ENCODE results near the gene ART1.
"Not testable (repeated sequence)": the region's sequence is repeated elsewhere in the genome, so short reads cannot be mapped to it uniquely, and the experiment has no call there.

The ART1 gene, protein sequence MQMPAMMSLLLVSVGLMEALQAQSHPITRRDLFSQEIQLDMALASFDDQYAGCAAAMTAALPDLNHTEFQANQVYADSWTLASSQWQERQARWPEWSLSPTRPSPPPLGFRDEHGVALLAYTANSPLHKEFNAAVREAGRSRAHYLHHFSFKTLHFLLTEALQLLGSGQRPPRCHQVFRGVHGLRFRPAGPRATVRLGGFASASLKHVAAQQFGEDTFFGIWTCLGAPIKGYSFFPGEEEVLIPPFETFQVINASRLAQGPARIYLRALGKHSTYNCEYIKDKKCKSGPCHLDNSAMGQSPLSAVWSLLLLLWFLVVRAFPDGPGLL

GRCh38 chr11:3644817-3645235 lies at the start of gene ART1:
Gene ART1, plus strand, starts transcription at chr11:3645128. Its CDS starts 14,086 bp downstream, at chr11:3659214.
- H3K36me3 Mint-ChIP-seq = no peaks in the 10 kb centered on the region
- H3K9me3 Mint-ChIP-seq = no peaks in the 10 kb centered on the region
- peak within 1 kb of the TSS; percentile 11 for H3K27ac Mint-ChIP-seq
- H3K4me1 Mint-ChIP-seq = peaks cover 13% of the 10 kb centered on the region
- DNase-seq (ENCODE audit: low spot score in 2 of 2) (no peak), ATAC-seq (peak; percentile 11)
- H3K4me3 Mint-ChIP-seq = no peak within 1 kb of the TSS

- not testable (repeated sequence) for H3K27ac Mint-ChIP-seq; H3K4me1 Mint-ChIP-seq; H3K4me3 Mint-ChIP-seq; H3K36me3 Mint-ChIP-seq; ATAC-seq; H3K9me3 Mint-ChIP-seq; DNase-seq (ENCODE audit: low spot score in 2 of 2)
Measured at GRCh38 chr11:3597743-3598142, 47.2 kb upstream of the ART1 start.

DNA sequence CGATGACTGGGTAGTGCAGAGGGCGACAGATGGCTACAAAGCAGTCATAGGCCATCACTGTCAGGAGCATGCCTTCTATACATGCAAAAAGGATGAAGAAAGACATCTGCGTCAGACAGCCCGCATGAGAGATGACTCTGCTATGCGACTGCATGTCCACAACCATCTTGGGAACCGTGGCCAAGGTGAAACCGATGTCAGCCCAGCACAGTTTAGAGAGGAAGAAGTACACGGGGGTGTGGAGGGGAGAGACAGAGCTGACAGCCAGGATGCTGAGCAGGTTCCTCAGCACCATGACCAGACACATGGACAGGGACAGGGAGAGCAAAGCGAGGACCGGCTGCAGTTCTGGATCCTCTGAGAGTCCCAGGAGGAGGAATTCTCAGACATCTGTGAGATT lies 44.7 kb upstream of the ART1 start:
- not testable (repeated sequence) for H3K9me3 Mint-ChIP-seq; H3K4me3 Mint-ChIP-seq; ATAC-seq; H3K27ac Mint-ChIP-seq; DNase-seq (ENCODE audit: low spot score in 2 of 2); H3K36me3 Mint-ChIP-seq; H3K4me1 Mint-ChIP-seq

DNA sequence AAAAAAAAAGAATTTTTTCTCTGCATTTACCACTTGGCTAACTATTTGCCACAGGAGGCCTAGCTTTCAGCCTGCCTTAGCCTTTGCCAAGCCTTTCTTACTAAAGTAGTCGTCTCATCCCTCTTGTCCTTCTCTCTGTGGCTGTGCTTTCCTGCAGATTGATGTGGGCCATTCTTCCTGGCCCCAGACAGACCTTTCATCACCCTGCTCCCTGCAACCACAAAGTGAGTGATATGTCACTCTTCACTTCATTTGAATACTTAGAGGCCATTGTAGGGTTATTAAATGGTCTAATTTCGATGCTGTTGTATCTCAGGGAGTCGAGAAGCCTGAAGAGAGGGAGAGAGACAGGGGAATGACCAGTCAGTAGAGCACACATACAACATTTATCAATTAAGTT lies 40.8 kb upstream of the ART1 start:
- no peaks in the 10 kb centered on the region for H3K36me3 Mint-ChIP-seq
- H3K9me3 Mint-ChIP-seq = no peaks in the 10 kb centered on the region
- ATAC-seq (no peak), DNase-seq (ENCODE audit: low spot score in 2 of 2) (no peak)
- H3K4me3 Mint-ChIP-seq = no peak overlapping the region
- no peaks in the 10 kb centered on the region for H3K4me1 Mint-ChIP-seq
- H3K27ac Mint-ChIP-seq = no peak overlapping the region

DNA sequence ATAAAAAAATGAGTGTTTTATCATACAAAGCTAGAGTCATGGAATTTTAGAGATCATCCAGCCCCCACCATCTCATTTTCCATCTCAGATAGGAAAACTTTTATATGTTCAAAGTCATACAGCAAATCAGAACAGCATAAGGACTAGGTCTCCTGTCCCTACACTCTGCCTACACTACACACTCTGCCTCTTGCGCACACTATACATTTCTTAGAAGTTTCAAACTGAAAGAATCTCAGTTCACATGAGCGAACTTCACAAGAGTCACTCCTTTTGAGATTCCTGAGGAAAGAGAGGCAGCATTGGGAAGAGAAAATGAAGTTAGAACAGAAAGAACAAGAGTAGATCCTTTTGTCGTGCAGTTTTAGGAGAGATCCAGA lies 39.7 kb upstream of the ART1 start:
- ATAC-seq = no peak
- H3K4me3 Mint-ChIP-seq = no peak overlapping the region

GRCh38 chr11:3605771-3606203 lies 39.1 kb upstream of the ART1 start:
- ATAC-seq (no peak), DNase-seq (ENCODE audit: low spot score in 2 of 2) (no peak)
- Mint-ChIP-seq H3K27ac (no peak overlapping the region), H3K36me3 (no peaks in the 10 kb centered on the region), H3K9me3 (no peaks in the 10 kb centered on the region), H3K4me3 (no peak overlapping the region), H3K4me1 (no peaks in the 10 kb centered on the region)

More for the DNA sequence above, 39.7 kb upstream of the ART1 start:
- DNase-seq (ENCODE audit: low spot score in 2 of 2) = no peak
- Mint-ChIP-seq H3K9me3 (no peaks in the 10 kb centered on the region), H3K4me1 (no peaks in the 10 kb centered on the region), H3K27ac (no peak overlapping the region), H3K36me3 (no peaks in the 10 kb centered on the region)

DNA sequence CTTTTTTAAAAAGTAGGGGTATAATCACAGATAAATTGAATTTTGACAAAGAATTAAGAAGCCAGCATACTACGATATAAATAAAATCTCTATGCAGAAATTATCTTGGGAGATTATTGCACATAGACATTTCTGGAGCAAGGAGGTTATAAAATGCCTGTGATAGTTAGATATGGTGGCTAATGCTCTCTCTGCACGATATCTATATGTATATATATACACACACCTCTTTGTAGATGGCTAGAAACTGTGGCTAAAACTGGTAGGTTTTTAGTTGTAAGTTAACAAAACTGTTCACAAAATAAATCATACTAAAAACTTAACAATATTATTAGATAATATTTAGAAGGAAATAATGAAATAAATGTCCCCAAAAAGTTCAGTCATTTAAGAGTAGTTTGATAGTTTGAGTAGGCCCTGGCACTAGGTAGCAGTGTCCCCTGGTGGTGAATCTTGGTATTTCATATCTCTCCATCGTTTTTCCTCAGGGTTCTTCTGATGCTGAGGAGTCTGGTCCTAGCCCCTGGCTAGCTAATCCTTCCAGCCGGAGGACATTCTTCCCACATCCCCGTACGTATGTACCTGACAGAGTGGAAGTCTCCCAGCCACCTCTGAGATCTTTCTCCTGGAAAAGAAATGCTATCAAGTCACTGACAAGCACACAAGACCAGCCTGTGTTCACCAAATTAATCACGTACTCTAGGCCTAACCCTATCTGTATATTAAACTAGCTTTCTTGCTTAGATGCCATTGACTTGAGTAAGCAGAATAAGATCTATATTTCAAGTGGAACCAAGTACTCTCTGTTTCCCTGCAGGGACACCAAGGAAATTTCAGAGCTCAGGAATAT lies 35.3 kb upstream of the ART1 start:
- H3K9me3 Mint-ChIP-seq = no peaks in the 10 kb centered on the region
- ATAC-seq = no peak
- peak; percentile 19 to 60 for DNase-seq (ENCODE audit: low spot score in 2 of 2)
- H3K4me1 Mint-ChIP-seq = peaks cover 8% of the 10 kb centered on the region
- H3K27ac Mint-ChIP-seq = no peak overlapping the region
- H3K4me3 Mint-ChIP-seq = no peak overlapping the region
- H3K36me3 Mint-ChIP-seq = no peaks in the 10 kb centered on the region

GRCh38 chr11:3610846-3611245 lies 34.1 kb upstream of the ART1 start:
- no peak overlapping the region for H3K27ac Mint-ChIP-seq
- H3K4me3 Mint-ChIP-seq = no peak overlapping the region
- H3K36me3 Mint-ChIP-seq = no peaks in the 10 kb centered on the region
- ATAC-seq (no peak), DNase-seq (ENCODE audit: low spot score in 2 of 2) (no peak)
- H3K4me1 Mint-ChIP-seq = peaks cover 12% of the 10 kb centered on the region
- no peaks in the 10 kb centered on the region for H3K9me3 Mint-ChIP-seq

DNA sequence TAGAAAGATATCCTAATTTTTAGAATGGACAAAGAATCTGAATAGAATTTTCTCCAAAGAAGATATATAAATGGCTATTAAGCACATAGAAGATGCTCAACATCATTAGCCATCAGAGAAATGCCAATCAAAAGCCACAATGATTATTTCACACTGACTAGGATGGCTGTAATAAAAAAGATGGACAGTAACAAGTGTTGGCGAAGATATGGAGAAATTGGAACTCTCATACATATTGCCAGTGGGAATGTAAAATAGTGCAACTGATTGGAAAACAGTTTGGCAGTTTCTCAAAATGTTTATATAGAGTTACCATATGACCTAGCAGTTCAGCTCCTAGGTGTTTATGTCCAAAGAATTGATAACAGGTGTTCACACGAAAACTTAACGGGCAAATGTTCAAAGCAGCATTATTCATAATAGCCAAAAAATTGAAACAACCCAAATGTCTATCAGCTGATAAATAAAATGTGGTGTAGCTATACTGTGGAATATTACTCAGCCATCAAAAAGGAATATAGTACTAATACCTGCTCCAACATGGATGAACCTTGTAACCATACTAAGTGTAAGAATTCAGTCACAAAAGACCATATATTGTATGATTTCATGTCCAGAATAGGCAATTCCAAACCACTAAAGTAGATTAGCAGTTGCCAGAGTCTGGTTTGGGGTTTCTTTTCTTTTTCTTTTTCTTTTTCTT lies 32.8 kb upstream of the ART1 start:
- Mint-ChIP-seq H3K36me3 (no peaks in the 10 kb centered on the region), H3K4me1 (peaks cover 12% of the 10 kb centered on the region), H3K4me3 (no peak overlapping the region), H3K27ac (no peak overlapping the region), H3K9me3 (no peaks in the 10 kb centered on the region)
- DNase-seq (ENCODE audit: low spot score in 2 of 2) (no peak), ATAC-seq (no peak)

GRCh38 chr11:3613998-3614741 lies 30.8 kb upstream of the ART1 start:
- no peaks in the 10 kb centered on the region for H3K36me3 Mint-ChIP-seq
- no peaks in the 10 kb centered on the region for H3K9me3 Mint-ChIP-seq
- no peak for DNase-seq (ENCODE audit: low spot score in 2 of 2)
- H3K4me1 Mint-ChIP-seq = peaks cover 12% of the 10 kb centered on the region
- H3K4me3 Mint-ChIP-seq = peak overlapping the region; percentile 21
- no peak for ATAC-seq
- peak overlapping the region; percentile 35 for H3K27ac Mint-ChIP-seq

- Mint-ChIP-seq H3K4me1 (peaks cover 12% of the 10 kb centered on the region), H3K36me3 (no peaks in the 10 kb centered on the region), H3K27ac (peak overlapping the region; percentile 35), H3K9me3 (no peaks in the 10 kb centered on the region), H3K4me3 (peak overlapping the region; percentile 21)
- ATAC-seq (peak; percentile 95), DNase-seq (ENCODE audit: low spot score in 2 of 2) (peak in 1 of 2 donors; percentile 12)
Measured at GRCh38 chr11:3614742-3615171, 30.2 kb upstream of the ART1 start.

DNA sequence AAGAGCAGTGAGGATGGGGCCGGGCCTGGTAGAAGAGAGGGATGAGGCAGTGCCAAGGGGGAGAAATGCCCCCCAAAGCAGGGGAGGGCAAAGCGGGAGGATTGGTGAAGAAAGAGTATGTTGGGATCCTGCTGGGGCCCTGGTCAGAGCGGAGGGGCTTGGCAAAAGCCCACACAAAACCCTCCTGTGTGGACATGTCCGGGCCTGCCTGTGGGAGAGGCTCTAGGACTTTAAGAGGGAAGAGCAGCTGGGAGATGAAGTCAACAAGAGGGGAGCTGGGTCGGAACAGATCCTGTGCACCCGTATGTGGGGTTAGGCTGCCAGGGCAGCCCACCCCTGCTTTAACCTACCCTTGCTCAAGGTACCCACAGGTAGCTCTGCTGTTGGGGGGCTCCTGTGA lies 28.9 kb upstream of the ART1 start:
- DNase-seq (ENCODE audit: low spot score in 2 of 2) (no peak), ATAC-seq (no peak)
- H3K36me3 Mint-ChIP-seq = no peaks in the 10 kb centered on the region
- H3K4me1 Mint-ChIP-seq = peaks cover 12% of the 10 kb centered on the region
- H3K4me3 Mint-ChIP-seq = no peak overlapping the region
- no peaks in the 10 kb centered on the region for H3K9me3 Mint-ChIP-seq
- H3K27ac Mint-ChIP-seq = peak overlapping the region; percentile 12

GRCh38 chr11:3616721-3617460 lies 28.0 kb upstream of the ART1 start:
- DNase-seq (ENCODE audit: low spot score in 2 of 2) = no peak
- Mint-ChIP-seq H3K9me3 (no peaks in the 10 kb centered on the region), H3K27ac (no peak overlapping the region), H3K36me3 (no peaks in the 10 kb centered on the region), H3K4me1 (peaks cover 12% of the 10 kb centered on the region), H3K4me3 (no peak overlapping the region)
- ATAC-seq = no peak

- Mint-ChIP-seq H3K4me3 (no peak overlapping the region), H3K4me1 (peaks cover 12% of the 10 kb centered on the region), H3K27ac (no peak overlapping the region), H3K36me3 (no peaks in the 10 kb centered on the region), H3K9me3 (no peaks in the 10 kb centered on the region)
- DNase-seq (ENCODE audit: low spot score in 2 of 2) (no peak), ATAC-seq (no peak)
Measured at GRCh38 chr11:3617990-3618389, 26.9 kb upstream of the ART1 start.
